MM.1S (cell line): Measurements from ENCODE around the gene ITPKA.

Experiments
- EZH2 ChIP-seq: fragments of 300-600 bp; sonication (generic); optimal IDR thresholded peaks from 2 replicates; pipeline ENCODE3; 2017; ENCODE audit warnings: low read depth, mild to moderate bottlenecking, antibody characterized with exemption, low read length, mixed read lengths
- EZH2phosphoT487 ChIP-seq: fragments of 300-600 bp; sonication (generic); IDR thresholded peaks from 2 replicates; pipeline ENCODE4 v1.6.1; 2018; ENCODE audit warnings: antibody characterized with exemption, low read length
- TF ChIP-seq, protein P1 (sequence below): fragments of 300-600 bp; sonication (generic); IDR thresholded peaks from 2 replicates; pipeline ENCODE4 v1.5.1; 2016; ENCODE audit warnings: antibody characterized with exemption, low read length, mixed read lengths

DNA sequence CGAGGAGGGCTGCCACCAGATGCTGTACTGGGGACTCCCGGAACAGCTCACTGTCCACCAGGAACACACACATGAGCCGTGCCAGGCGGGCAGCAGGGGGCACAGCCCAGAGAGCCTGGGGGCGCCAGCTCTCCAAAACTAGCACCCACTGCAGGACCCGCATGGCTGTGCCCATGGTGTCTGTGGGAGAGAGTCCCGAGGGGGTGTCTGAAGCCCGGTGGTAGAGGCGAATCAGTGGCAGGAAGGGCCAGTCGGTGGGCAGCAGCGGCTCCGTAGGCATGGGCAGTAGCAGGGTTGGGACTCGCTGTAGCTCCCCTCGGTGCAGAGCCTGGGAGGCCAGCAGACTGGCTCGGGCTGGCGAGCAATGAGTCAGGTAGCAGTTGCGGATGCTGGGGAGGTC, 27.0 kb downstream of the ITPKA start:
- TF ChIP-seq, protein P1, sequence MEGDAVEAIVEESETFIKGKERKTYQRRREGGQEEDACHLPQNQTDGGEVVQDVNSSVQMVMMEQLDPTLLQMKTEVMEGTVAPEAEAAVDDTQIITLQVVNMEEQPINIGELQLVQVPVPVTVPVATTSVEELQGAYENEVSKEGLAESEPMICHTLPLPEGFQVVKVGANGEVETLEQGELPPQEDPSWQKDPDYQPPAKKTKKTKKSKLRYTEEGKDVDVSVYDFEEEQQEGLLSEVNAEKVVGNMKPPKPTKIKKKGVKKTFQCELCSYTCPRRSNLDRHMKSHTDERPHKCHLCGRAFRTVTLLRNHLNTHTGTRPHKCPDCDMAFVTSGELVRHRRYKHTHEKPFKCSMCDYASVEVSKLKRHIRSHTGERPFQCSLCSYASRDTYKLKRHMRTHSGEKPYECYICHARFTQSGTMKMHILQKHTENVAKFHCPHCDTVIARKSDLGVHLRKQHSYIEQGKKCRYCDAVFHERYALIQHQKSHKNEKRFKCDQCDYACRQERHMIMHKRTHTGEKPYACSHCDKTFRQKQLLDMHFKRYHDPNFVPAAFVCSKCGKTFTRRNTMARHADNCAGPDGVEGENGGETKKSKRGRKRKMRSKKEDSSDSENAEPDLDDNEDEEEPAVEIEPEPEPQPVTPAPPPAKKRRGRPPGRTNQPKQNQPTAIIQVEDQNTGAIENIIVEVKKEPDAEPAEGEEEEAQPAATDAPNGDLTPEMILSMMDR: no peak
- TF ChIP-seq EZH2phosphoT487 (no peak), EZH2 (no peak)
